Loucy (cell line): ENCODE measurements around the gene GGT5.

Source experiments
- CTCF ChIP-seq: fragments of 200-600 bp; sonication (generic); conservative IDR thresholded peaks from 2 replicates; pipeline ENCODE4 v1.5.1; 2014; ENCODE audit warnings: mild to moderate bottlenecking, antibody characterized with exemption, low read length
- EZH2phosphoT487 ChIP-seq: fragments of 200-600 bp; IDR thresholded peaks from 2 replicates; pipeline ENCODE4 v1.6.1; 2018; ENCODE audit warnings: antibody characterized with exemption, mild to moderate bottlenecking, moderate library complexity, borderline replicate concordance

- TF ChIP-seq CTCF = peak; percentile 16; the same call in 1 of the 2 replicates
- TF ChIP-seq EZH2phosphoT487 = no peak
These were observed 53.5 kb downstream of the GGT5 start for GRCh38 chr22:24191381-24191841.
